Spleen (tissue), 11 donors: Measurements from ENCODE around the gene SNAI1. TPM values are rescaled to one million over a fixed set of nuclear protein-coding genes. Genes with fewer than 3 reads are reported as not detected.

Source experiments
- DNase-seq: peaks from one replicate; pipeline ENCODE4 v3.0.0-alpha.2; 2020
- H3K27ac ChIP-seq, 8 donors: fragments of 200-600 bp; sonication (generic) in 7 of 8; 1 replicate in 4 of 8; 2 replicates in 4 of 8; pipeline versions ENCODE4 v1.5.0 to v1.8.0; 2016 to 2021; ENCODE audit warnings: inconsistent platforms in 4 of 8, mild to moderate bottlenecking in 4 of 8, moderate library complexity in 1 of 8
- H3K27me3 ChIP-seq, 7 donors: fragments of 200-600 bp; sonication (generic) in 6 of 7; replicated peaks in 1 of 7; 1 replicate in 4 of 7; 2 replicates in 3 of 7; pipeline versions ENCODE4 v1.5.0 to v1.8.0; 2016 to 2021; ENCODE audit warnings: inconsistent platforms in 3 of 7, mild to moderate bottlenecking in 1 of 7
- H3K36me3 ChIP-seq, 6 donors: fragments of 200-600 bp; sonication (generic) in 5 of 6; 1 replicate in 4 of 6; 2 replicates in 2 of 6; pipeline versions ENCODE4 v1.5.0 to v1.8.0; 2016 to 2021; ENCODE audit warnings: inconsistent platforms in 2 of 6
- H3K4me1 ChIP-seq, 6 donors: fragments of 200-600 bp; sonication (generic) in 5 of 6; 1 replicate in 3 of 6; 2 replicates in 3 of 6; pipeline versions ENCODE4 v1.5.0 to v1.8.0; 2016 to 2021; ENCODE audit warnings: inconsistent platforms in 3 of 6
- H3K4me3 ChIP-seq, 8 donors: fragments of 200-600 bp; sonication (generic) in 7 of 8; 1 replicate in 4 of 8; 2 replicates in 4 of 8; pipeline versions ENCODE4 v1.5.0 to v1.8.0; 2016 to 2021; ENCODE audit warnings: inconsistent platforms in 4 of 8, mild to moderate bottlenecking in 4 of 8, moderate library complexity in 2 of 8
- H3K9me3 ChIP-seq, 8 donors: fragments of 200-600 bp; sonication (generic) in 7 of 8; 1 replicate in 4 of 8; 2 replicates in 4 of 8; pipeline versions ENCODE4 v1.5.0 to v1.8.0; 2016 to 2021; ENCODE audit warnings: inconsistent platforms in 4 of 8
- CTCF ChIP-seq, 11 experiments: fragments of 200-600 bp in 7 of 11; fragments of 450-650 bp in 4 of 11; sonication (generic) in 4 of 11; IDR thresholded peaks in 8 of 11; conservative IDR thresholded peaks in 3 of 11; 1 replicate in 7 of 11; 2 replicates in 4 of 11; pipeline versions ENCODE4 v1.4.0 to v1.8.0; 2016 to 2021; ENCODE audit warnings: antibody characterized with exemption in 11 of 11, inconsistent platforms in 4 of 11, mild to moderate bottlenecking in 1 of 11
- POLR2A ChIP-seq, 3 donors: fragments of 450-650 bp; IDR thresholded peaks; one replicate each; pipeline ENCODE4 v1.5.1; 2017; ENCODE audit warnings: antibody characterized with exemption in 3 of 3, mild to moderate bottlenecking in 1 of 3
- POLR2AphosphoS5 ChIP-seq, 3 donors: sonication (generic); formaldehyde crosslinking; IDR thresholded peaks; one replicate each; pipeline ENCODE4 v1.5.1; 2017; ENCODE audit warnings: antibody characterized with exemption in 3 of 3
- WGBS, 5 donors: extraction: QIAGEN DNeasy Blood & Tissue Kit in 3 of 5; methylation state at CpG; one replicate each; pipeline versions ENCODE4 v1.1.5 to v1.1.7; 2013 to 2018; 5-methylcytosine and 5-hydroxymethylcytosine counted together
- intact Hi-C: fragments of 100-400 bp; cut with DNase I; formaldehyde crosslinking; loops from one replicate; pipeline ENCODE4 v1.15.0; 2023; ENCODE audit warnings: low total_unique reads
- polyA plus RNA-seq, 3 donors: library from polyadenylated mRNA; stranded (reverse); fragments of 200-250 nt; gene quantifications; one replicate each; pipeline ENCODE4 v1.2.1, GENCODE V29; 2013
- total RNA-seq, 7 donors: library from RNA; depleted of rRNA in 3 of 7; stranded (reverse); fragments of >200 nt in 3 of 7; fragmentation: NEBNext Ultra II Directional in 4 of 7; extraction: Animal tissue kit (Norgen Biotek cat#: 25700) in 4 of 7; gene quantifications; one replicate each; pipeline versions ENCODE4 v1.1.0 to v1.2.1, GENCODE V29; 2016 to 2021
- donor health status: healthy with polysubstance abuse.
- donor health status: DM: no; HTN: no; CAD: no; lungs with moderate emphysema.
- donor health status: DM: no; HTN: no; CAD: no.
- donor health status: Bipolar disorder and iron deficiency.
- donor health status: healthy.
- donor health status: DM: no; HTN: no; CAD: no.
- donor health status: DM: yes; HTN: yes; CAD: no.

SNAI1 gene
- total and polyA plus RNA-seq, 10 donors, result 1.3 to 10.5 (median 5.2) TPM

- H3K4me3 ChIP-seq, result no peak overlapping the region
- peak overlapping the region in 1 of 8 donors; percentile 41 for H3K27ac ChIP-seq
- no peaks in the 10 kb centered on the region for H3K9me3 ChIP-seq
- no peak for TF ChIP-seq CTCF (IDR thresholded peaks at IDR 0.05 in 8 of 11, conservative IDR thresholded peaks at IDR 0.05 in 3 of 11)
- no peak for TF ChIP-seq POLR2A (IDR thresholded peaks at IDR 0.05)
- TF ChIP-seq POLR2AphosphoS5 (IDR thresholded peaks at IDR 0.05), result no peak
- DNase-seq, result no peak
- peaks cover 3 to 37% (median 12%) of the 10 kb centered on the region in 6 donors for H3K4me1 ChIP-seq
- 74 to 86% (median 82%) methylated on average over 4 of the region's 4 CpGs for WGBS, 5 donors
- peaks cover 0 to 5% (median 0%) of the 10 kb centered on the region in 7 donors for H3K27me3 ChIP-seq
- no peaks in the 10 kb centered on the region for H3K36me3 ChIP-seq
- intact Hi-C loops, result no loop called here
These were observed 34.9 kb downstream of the SNAI1 start for GRCh38 chr20:50017576-50018248.

- Histone ChIP-seq H3K36me3 (no peaks in the 10 kb centered on the region), H3K4me3 (no peak overlapping the region), H3K27me3 (peaks cover 0 to 5% (median 0%) of the 10 kb centered on the region in 7 donors), H3K4me1 (peaks cover 0 to 23% (median 10%) of the 10 kb centered on the region in 6 donors), H3K9me3 (no peaks in the 10 kb centered on the region), H3K27ac (peak overlapping the region in 3 of 8 donors; percentile 46 to 76 (median 46))
- 85 to 91% (median 86%) methylated on average over 13 of the region's 13 CpGs for WGBS, 5 donors
- intact Hi-C loops, result no loop called here
- TF ChIP-seq POLR2A (IDR thresholded peaks at IDR 0.05), result no peak
- no peak for DNase-seq
These were observed 36.9 kb downstream of the SNAI1 start for GRCh38 chr20:50019466-50020256.

GRCh38 chr20:50020288-50020687, 37.5 kb downstream of the SNAI1 start:
- intact Hi-C loops, result no loop called here
- Histone ChIP-seq H3K9me3 (no peaks in the 10 kb centered on the region), H3K4me3 (no peak overlapping the region), H3K27me3 (peaks cover 0 to under 1% (median 0%) of the 10 kb centered on the region in 7 donors), H3K36me3 (no peaks in the 10 kb centered on the region), H3K27ac (peak overlapping the region in 3 of 8 donors; percentile 46 to 76 (median 46)), H3K4me1 (peaks cover 0 to 18% (median 10%) of the 10 kb centered on the region in 6 donors)
- no peak for DNase-seq
- TF ChIP-seq POLR2AphosphoS5 (IDR thresholded peaks at IDR 0.05) (no peak), CTCF (IDR thresholded peaks at IDR 0.05 in 8 of 11, conservative IDR thresholded peaks at IDR 0.05 in 3 of 11) (no peak), POLR2A (IDR thresholded peaks at IDR 0.05) (no peak)
- 24 to 36% (median 26%) methylated on average over 3 of the region's 3 CpGs for WGBS, 5 donors

- Histone ChIP-seq H3K36me3 (no peaks in the 10 kb centered on the region), H3K9me3 (no peaks in the 10 kb centered on the region), H3K4me1 (peaks cover 0 to 21% (median 10%) of the 10 kb centered on the region in 6 donors), H3K27me3 (no peaks in the 10 kb centered on the region), H3K27ac (no peak overlapping the region), H3K4me3 (no peak overlapping the region)
- WGBS, 5 donors, result 90 to 98% (median 94%) methylated on average over 6 of the region's 6 CpGs
- DNase-seq, result no peak
- intact Hi-C loops, result no loop called here
- no peak for TF ChIP-seq CTCF (IDR thresholded peaks at IDR 0.05 in 8 of 11, conservative IDR thresholded peaks at IDR 0.05 in 3 of 11)
- TF ChIP-seq POLR2AphosphoS5 (IDR thresholded peaks at IDR 0.05), result no peak
- no peak for TF ChIP-seq POLR2A (IDR thresholded peaks at IDR 0.05)
These were observed 39.9 kb downstream of the SNAI1 start for GRCh38 chr20:50022676-50023075.
